Heart right ventricle (tissue), 16 donors: ENCODE measurements around the gene PTTG1IP. TPM values are rescaled to one million over a fixed set of nuclear protein-coding genes. Genes with fewer than 3 reads are reported as not detected.

ENCODE experiments used
- ATAC-seq, 8 donors: fragments of 200-7000 bp; cut with Tn5 transposase; one replicate each; pipeline ENCODE4 v1.9.1; 2020; ENCODE audit warnings: mild to moderate bottlenecking in 8 of 8, moderate library complexity in 8 of 8, moderate number of reproducible peaks in 1 of 8
- DNase-seq, 2 donors: peaks; one replicate each; pipeline ENCODE4 v3.0.0-alpha.2; 2020
- H3K27ac ChIP-seq, 10 donors: fragments of 200-600 bp; sonication (generic) in 2 of 10; one replicate each; pipeline versions ENCODE4 v1.5.0 to v1.8.0; 2020 to 2022; ENCODE audit warnings: mild to moderate bottlenecking in 3 of 10
- H3K27me3 ChIP-seq, 7 donors: fragments of 200-600 bp; one replicate each; pipeline ENCODE4 v1.8.0; 2021 to 2022; ENCODE audit warnings: mild to moderate bottlenecking in 2 of 7
- H3K36me3 ChIP-seq, 9 donors: fragments of 200-600 bp; sonication (generic) in 1 of 9; one replicate each; pipeline versions ENCODE4 v1.5.0 to v1.8.0; 2020 to 2022; ENCODE audit warnings: mild to moderate bottlenecking in 2 of 9
- H3K4me1 ChIP-seq, 9 donors: fragments of 200-600 bp; sonication (generic) in 1 of 9; one replicate each; pipeline versions ENCODE4 v1.5.0 to v1.8.0; 2020 to 2022; ENCODE audit warnings: mild to moderate bottlenecking in 4 of 9
- H3K4me3 ChIP-seq, 10 donors: fragments of 200-600 bp; sonication (generic) in 2 of 10; one replicate each; pipeline versions ENCODE4 v1.5.0 to v1.8.0; 2020 to 2022; ENCODE audit warnings: mild to moderate bottlenecking in 7 of 10, moderate library complexity in 2 of 10
- H3K9me3 ChIP-seq, 11 donors: fragments of 200-600 bp in 10 of 11; sonication (generic) in 2 of 11; one replicate each; pipeline versions ENCODE4 v1.5.0 to v1.8.0; 2013 to 2022; ENCODE audit warnings: mild to moderate bottlenecking in 2 of 11, control low read depth in 1 of 11, moderate library complexity in 1 of 11
- CTCF ChIP-seq, 9 donors: fragments of 200-600 bp; sonication (generic) in 2 of 9; IDR thresholded peaks; one replicate each; pipeline versions ENCODE4 v1.5.0 to v1.8.0; 2021 to 2022; ENCODE audit warnings: antibody characterized with exemption in 9 of 9, mild to moderate bottlenecking in 5 of 9, moderate library complexity in 1 of 9
- WGBS, 2 donors: extraction: QIAGEN DNeasy Blood & Tissue Kit; methylation state at CpG; one replicate each; pipeline ENCODE4 v1.1.7; 2013; ENCODE audit warnings: inconsistent platforms in 1 of 2; 5-methylcytosine and 5-hydroxymethylcytosine counted together
- intact Hi-C, 10 donors: fragments of 100-400 bp; cut with DNase I; formaldehyde crosslinking; loops; one replicate each; pipeline versions ENCODE4 v1.11.1 to v1.14.2; 2022
- polyA plus RNA-seq, 2 donors: library from polyadenylated mRNA; stranded (reverse); fragments of 200-250 nt; gene quantifications; one replicate each; pipeline ENCODE4 v1.2.3, GENCODE V29; 2013
- total RNA-seq, 10 donors: library from RNA; stranded (reverse); fragmentation: NEBNext Ultra II Directional in 3 of 10; extraction: Animal tissue kit (Norgen Biotek cat#: 25700) in 3 of 10; gene quantifications; one replicate each; pipeline versions ENCODE4 v1.2.1 to v1.2.4, GENCODE V29; 2021 to 2023
- donor health status: Arrhythmogenic right ventricular cardiomyopathy.
- donor health status: ischemic (EF 13 %, LVEDD 7.1; RV severe dilation, severe dysfunction).
- donor health status: healthy with polysubstance abuse.
- donor health status: DM: no; HTN: yes; CAD: no.
- donor health status: DM: no; HTN: no; CAD: no.
- donor health status: ischemic (EF 25% LVEDD 6.9; RV normal size, moderate dysfunction).
- donor health status: ischemic (EF 25% LVEDD 5.7; RV mildly dilated, moderate dysfunction).
- donor health status: healthy.
- donor health status: DM: yes; HTN: yes; CAD: no.
- donor health status: Ischemic cardiomyopathy.
- donor health status: ischemic (EF 35%, LVEDD 5.7; RV mildly dilated, moderate dysfunction).
- donor health status: nonischemic (EF 11% LVEDD 7.7; RV severe dilation, severe dysfunction).
- donor health status: DM: yes; HTN: yes; CAD: no.
- donor health status: PGD.
- donor health status: ischemic (EF 29% LVEDD 5.4; RV normal size, mild dysfunction).
- donor health status: nonischemic (EF 23%, LVEDD 6.1; RV moderate dilation, normal function).

PTTG1IP gene
- total and polyA plus RNA-seq, 12 donors: 109 to 188 (median 148) TPM

- no peaks in the 10 kb centered on the region for H3K9me3 ChIP-seq
- TF ChIP-seq CTCF (IDR thresholded peaks at IDR 0.05): no peak
- no peak for ATAC-seq
- 80 to 81% methylated on average over 13 of the region's 13 CpGs for WGBS, 2 donors
- peaks cover 0 to 93% (median 15%) of the 10 kb centered on the region in 9 donors for H3K4me1 ChIP-seq
- peak overlapping the region in 2 of 10 donors; percentile 6 to 89 for H3K27ac ChIP-seq
- no peaks in the 10 kb centered on the region for H3K27me3 ChIP-seq
- DNase-seq: peak in 1 of 2 donors; percentile 1
- H3K36me3 ChIP-seq: no peaks in the 10 kb centered on the region
- intact Hi-C loops: loop anchor here in 4 of 10 donors (5.0 to 10.0 kb wide), 5 partner anchors 54 to 256 kb away; partner anchors contain the start of genes SUMO3 (in 1 of the 4) and UBE2G2 (in 1 of the 4)
- no peak overlapping the region for H3K4me3 ChIP-seq
These were observed 4.8 kb upstream of the PTTG1IP start for GRCh38 chr21:44878053-44878982.

GRCh38 chr21:44876849-44877575 lies 3.5 kb upstream of the PTTG1IP start:
- no peaks in the 10 kb centered on the region for H3K27me3 ChIP-seq
- ATAC-seq (no peak), DNase-seq (no peak)
- H3K4me3 ChIP-seq: no peak overlapping the region
- no peak for TF ChIP-seq CTCF (IDR thresholded peaks at IDR 0.05)
- 91 to 96% methylated on average over 12 of the region's 12 CpGs for WGBS, 2 donors
- peak overlapping the region in 1 of 10 donors; percentile 89 for H3K27ac ChIP-seq
- no peaks in the 10 kb centered on the region for H3K36me3 ChIP-seq
- H3K9me3 ChIP-seq: no peaks in the 10 kb centered on the region
- H3K4me1 ChIP-seq: peaks cover 0 to 87% (median 24%) of the 10 kb centered on the region in 9 donors
- intact Hi-C loops: loop anchor here in 4 of 10 donors (2.0 to 10.0 kb wide), 6 partner anchors 55 to 258 kb away; partner anchors contain the start of genes UBE2G2 (in 2 of the 4) and SUMO3 (in 1 of the 4)

GRCh38 chr21:44875316-44875700 lies 1.8 kb upstream of the PTTG1IP start:
- Histone ChIP-seq H3K4me3 (peak overlapping the region in 9 of 10 donors; percentile 73 to 95 (median 87)), H3K27ac (peak overlapping the region; percentile 83 to 99 (median 95)), H3K36me3 (no peaks in the 10 kb centered on the region), H3K9me3 (no peaks in the 10 kb centered on the region), H3K27me3 (no peaks in the 10 kb centered on the region), H3K4me1 (peaks cover 8 to 88% (median 35%) of the 10 kb centered on the region in 9 donors)
- intact Hi-C loops: loop anchor here in 6 of 10 donors (2.0 to 10.0 kb wide), 7 partner anchors 57 to 259 kb away; partner anchors contain the start of genes SUMO3 (in 2 of the 6) and UBE2G2 (in 2 of the 6)
- TF ChIP-seq CTCF (IDR thresholded peaks at IDR 0.05): peak in 6 of 9 donors; percentile 15 to 49 (median 36)
- no peak for ATAC-seq
- no peak for DNase-seq
- WGBS, 2 donors: 19 to 31% methylated on average over 6 of the region's 6 CpGs
